ENCODE results near the gene TNNT1.

GRCh38 chr19:55186080-55186479 lies 37.1 kb upstream of the TNNT1 start:
- TF ChIP-seq NFIC (IDR thresholded peaks at IDR 0.05): no peak
- TF ChIP-seq MAX (IDR thresholded peaks at IDR 0.05): no peak
